OCI-LY1 (cell line): Measurements from ENCODE around the gene NR3C1.

ENCODE experiments used
- EZH2 ChIP-seq: fragments of 200-600 bp; sonication (generic), shearing (Covaris generic); IDR thresholded peaks from 2 replicates; pipeline ENCODE4 v1.8.0; 2017; ENCODE audit warnings: borderline replicate concordance, mixed run types, mild to moderate bottlenecking, antibody characterized with exemption, low read length, moderate library complexity, mixed read lengths
- TF ChIP-seq, protein P1 (sequence below): fragments of 200-600 bp; sonication (generic), shearing (Covaris generic); IDR thresholded peaks from 2 replicates; pipeline ENCODE4 v1.5.1; 2017; ENCODE audit warnings: mild to moderate bottlenecking, antibody characterized with exemption, low read length, moderate library complexity, mixed read lengths

DNA sequence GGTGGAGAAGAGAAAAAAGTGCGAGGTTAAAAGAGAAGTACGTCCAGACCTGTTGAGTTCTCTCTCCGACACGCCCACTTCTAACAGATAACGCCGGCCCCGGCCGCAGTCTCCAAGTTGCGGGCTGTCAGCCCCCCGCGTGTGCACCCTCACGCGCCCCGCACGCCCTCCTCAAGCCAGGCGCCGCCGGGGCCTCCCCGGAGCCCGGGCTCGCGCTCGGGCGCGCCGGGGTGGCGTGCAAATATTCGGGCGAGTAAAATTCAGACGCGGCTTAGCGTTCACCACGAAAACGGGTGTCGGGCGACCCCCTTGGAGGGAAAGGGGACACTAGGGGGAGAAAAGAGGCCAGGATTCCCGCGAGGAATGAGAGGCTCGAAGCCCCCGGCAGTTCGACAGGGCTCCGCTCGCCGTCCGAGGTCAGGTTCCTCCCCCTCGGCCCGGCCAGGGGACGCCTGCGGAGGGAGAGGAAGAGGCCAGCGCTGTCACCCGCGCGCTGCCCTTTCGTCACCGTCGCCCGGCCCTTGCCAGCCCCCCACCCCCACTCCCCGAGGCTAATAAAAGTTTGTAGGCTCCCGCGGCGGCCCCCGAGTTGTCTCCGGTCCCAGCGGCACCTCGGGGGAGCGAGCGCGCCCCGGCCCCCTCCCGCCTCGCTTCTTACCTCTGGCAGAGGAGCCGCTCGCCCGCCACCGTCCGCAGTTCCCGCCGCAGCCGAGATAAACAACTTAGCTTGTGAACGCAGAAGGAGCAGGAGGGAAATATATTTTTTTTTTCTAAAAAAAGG lies 743 bp downstream of the NR3C1 start:
- TF ChIP-seq, protein P1, sequence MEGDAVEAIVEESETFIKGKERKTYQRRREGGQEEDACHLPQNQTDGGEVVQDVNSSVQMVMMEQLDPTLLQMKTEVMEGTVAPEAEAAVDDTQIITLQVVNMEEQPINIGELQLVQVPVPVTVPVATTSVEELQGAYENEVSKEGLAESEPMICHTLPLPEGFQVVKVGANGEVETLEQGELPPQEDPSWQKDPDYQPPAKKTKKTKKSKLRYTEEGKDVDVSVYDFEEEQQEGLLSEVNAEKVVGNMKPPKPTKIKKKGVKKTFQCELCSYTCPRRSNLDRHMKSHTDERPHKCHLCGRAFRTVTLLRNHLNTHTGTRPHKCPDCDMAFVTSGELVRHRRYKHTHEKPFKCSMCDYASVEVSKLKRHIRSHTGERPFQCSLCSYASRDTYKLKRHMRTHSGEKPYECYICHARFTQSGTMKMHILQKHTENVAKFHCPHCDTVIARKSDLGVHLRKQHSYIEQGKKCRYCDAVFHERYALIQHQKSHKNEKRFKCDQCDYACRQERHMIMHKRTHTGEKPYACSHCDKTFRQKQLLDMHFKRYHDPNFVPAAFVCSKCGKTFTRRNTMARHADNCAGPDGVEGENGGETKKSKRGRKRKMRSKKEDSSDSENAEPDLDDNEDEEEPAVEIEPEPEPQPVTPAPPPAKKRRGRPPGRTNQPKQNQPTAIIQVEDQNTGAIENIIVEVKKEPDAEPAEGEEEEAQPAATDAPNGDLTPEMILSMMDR: no peak; the same call in 1 of the 2 replicates
- TF ChIP-seq EZH2: no peak
